ENCODE measurements around the gene TPSAB1.

TPSAB1 gene

GRCh38 chr16:1288813-1289476 lies 48.4 kb downstream of the TPSAB1 start:
- no peak for DNase-seq

DNA sequence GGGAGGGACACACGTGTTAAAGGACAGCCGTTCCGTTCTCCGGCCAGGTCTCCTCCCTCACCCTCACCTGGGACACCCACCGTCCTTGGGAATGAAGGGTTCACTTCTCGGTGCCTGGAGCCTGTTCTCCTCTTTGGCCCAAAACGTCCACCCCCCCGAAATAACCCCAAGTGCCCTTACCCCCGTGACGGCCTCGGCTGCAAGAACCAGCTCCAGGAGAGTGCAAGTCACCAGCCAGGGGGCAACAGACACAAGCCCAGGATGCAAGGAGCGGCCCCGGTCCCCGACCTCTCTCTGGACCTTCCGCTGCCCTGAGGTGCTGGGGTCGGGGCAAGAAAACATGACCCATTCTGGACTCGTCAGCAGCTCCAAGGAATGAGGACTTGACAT lies 49.0 kb downstream of the TPSAB1 start:
- no peak for DNase-seq

- no peak for DNase-seq
These were observed 49.6 kb downstream of the TPSAB1 start for GRCh38 chr16:1290063-1290501.

GRCh38 chr16:1290860-1291575 lies 50.5 kb downstream of the TPSAB1 start:
- no peak for DNase-seq

DNA sequence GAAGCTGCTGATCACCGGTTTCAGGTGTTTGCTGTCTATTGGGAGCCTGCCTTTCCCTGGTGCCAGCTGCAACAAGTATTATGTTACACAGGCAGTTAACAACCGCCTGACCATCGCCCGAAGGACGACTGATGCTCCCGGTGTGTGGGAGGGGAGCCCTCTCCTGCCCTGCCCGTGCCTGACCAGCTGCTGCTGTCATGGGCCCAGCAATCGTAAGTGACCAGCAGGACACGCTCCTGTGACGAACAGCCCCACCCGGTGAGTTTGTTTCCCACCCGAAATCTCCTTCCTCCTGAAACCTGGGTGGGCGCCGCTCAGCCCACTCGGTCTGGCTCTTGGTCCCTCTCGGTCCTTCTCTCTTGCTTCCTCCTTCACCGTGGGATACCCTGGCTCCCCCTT lies 51.1 kb downstream of the TPSAB1 start:
- DNase-seq: no peak

Measured in T-helper 2 cell (primary cell).